GM21360 (cell line): ENCODE results near the gene MTHFD2L.
A peak's percentile ranks its signal among the peaks of the same experiment; 100 is the strongest.
"Not testable (repeated sequence)": the region's sequence is repeated elsewhere in the genome, so short reads cannot be mapped to it uniquely, and the experiment has no call there.

Source experiments
- ATAC-seq: cut with Tn5 transposase; IDR thresholded peaks from one replicate; pipeline ENCODE4 v1.9.1; 2021; ENCODE audit warnings: mild to moderate bottlenecking, moderate library complexity; ENCODE audit not compliant: unreplicated experiment

Gene MTHFD2L

DNA sequence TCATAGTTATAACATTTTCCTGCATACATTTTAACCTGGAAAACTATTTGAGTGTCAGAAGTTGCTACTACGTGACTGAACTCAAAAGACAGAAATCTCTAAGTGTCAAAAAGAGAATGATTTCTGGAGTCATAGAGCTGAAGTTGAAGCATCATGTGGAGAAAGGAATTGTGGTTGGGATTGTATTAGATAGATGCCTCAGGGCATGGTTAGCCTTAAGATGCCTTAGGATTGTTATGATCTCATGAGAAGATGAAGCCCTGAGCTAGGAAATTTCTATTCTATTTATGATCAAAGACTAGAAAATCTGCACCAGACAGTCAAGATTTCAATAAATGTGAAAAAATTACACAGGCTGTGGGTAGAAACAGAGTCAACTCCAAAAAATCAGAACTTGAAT is 170.6 kb downstream of the MTHFD2L start:
- no peak for ATAC-seq

DNA sequence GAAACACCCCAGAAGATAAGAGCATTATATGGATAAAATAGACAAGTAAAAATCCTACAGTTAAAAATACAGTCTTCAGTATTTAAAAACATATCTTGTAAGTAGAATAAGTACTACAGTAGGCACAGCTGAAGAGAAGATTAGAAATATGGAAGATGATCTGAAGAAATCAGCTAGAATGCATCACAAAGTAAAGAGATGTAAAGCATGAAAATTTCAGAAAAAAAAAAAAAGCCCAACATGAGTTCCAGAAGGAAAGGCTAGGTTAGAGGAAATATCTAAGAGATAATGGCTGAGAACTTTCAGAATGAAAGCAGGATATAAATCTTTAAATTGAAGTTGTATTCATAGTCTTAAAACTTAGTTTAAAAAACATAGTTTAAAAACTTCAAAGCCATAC is 171.4 kb downstream of the MTHFD2L start:
- ATAC-seq = no peak

DNA sequence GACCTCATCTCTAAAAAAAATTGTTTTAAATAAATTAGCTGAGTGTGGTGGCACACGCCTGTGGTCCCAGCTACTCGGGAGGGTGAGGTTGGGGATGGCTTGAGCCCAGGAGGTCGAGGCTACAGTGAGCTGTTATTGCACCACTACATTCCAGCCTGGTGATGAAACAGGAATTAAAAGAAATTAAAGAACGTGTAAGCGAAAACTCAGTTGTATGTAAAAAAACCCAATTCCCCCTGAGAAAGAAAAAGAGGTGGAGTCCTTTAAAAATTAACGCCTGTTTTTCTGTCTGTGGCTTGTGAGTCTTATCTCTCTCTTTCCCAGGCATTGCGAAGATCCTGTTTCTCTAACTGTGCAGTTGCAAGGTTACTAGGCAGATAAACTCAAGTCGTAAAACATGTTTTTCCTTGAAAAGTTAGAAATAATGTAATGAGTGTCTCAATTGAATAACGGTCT is 172.4 kb downstream of the MTHFD2L start:
- no peak for ATAC-seq

DNA sequence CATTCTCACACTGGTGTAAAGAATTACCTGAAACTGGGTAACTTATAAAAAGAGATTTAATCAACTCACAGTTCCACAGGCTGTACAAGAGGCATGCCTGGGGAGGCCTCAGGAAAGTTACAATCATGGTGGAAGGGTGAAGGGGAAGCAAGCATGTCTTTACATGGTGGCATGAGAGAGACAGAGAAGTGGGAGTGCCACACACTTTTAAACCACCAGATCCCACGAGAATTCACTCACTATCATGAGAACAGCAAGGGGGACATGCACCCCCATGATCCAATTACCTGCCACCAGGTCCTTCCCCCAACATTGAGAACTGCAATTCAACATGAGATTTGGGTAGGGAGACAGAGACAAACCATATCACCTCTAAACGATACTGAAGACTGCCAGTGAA is 173.3 kb downstream of the MTHFD2L start:
- ATAC-seq = no peak

DNA sequence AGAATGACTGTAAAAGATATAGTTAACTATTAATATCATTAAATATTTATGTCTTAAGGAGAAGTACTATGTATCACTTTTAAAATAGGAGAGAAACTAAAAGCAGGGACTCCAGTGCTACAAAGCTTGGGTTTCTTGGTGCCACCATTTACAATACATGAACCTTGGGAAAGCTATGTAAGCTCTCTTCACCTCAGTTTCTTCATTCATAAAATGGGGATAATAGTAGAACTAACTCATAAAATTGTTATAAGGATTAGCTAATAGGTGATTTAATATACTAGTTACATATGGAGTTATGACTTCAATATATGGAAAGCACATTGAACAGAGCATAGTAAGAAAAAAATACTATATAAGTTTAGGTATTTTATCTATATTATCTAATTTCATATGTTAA is 174.0 kb downstream of the MTHFD2L start:
- ATAC-seq = no peak

DNA sequence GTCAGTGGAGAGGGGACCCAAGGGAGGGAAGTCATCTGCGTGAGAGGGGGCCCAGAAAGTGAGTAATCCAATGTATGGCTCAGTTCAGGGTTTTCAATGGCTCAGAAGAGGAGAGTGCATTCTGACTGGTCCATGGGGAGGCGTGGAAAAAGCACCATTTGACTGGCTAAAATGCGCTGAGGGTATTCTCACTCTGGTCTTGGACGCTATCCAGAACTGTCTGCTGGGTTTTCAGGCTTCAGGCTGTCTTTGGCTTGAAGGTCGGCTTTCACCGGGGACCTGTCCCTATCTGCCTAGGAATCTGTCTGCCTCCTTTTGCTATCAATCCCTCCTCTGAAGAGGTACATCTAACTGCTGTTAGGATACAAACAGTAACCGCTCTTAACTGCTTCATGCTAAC is 176.7 kb downstream of the MTHFD2L start:
- ATAC-seq = no peak

DNA sequence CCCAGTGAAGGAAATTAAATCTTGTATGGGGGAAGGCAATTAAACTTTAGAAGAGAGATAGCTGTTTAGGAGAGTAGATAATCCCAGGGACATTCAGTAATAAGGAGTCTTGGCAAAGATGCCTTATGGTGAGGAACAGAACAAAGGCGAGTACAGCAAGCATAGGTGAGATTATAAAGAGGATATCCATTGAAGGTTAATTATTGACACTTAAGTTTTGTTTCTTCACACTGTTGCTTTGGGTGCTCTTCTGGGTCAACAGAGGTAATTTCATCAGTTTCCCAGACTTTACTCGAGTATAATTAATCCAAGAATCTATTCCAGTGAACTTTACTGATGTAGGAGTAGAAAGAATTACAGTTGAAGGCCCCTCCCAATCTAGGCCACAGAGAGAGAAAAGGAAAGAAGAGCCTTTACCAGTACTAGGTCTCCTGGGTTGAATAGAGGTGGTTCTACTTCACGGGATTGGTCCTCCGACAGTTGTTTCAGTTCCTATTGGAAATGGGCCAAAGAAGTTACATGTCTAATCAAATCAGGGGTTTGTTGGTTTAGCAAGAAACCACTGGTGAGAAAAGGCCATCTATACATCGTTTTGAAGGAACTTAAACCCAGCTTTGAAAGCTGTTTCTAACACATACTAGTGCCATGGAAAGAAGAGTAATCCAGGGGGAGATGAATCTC is 177.6 kb downstream of the MTHFD2L start:
- peak; percentile 78 for ATAC-seq

DNA sequence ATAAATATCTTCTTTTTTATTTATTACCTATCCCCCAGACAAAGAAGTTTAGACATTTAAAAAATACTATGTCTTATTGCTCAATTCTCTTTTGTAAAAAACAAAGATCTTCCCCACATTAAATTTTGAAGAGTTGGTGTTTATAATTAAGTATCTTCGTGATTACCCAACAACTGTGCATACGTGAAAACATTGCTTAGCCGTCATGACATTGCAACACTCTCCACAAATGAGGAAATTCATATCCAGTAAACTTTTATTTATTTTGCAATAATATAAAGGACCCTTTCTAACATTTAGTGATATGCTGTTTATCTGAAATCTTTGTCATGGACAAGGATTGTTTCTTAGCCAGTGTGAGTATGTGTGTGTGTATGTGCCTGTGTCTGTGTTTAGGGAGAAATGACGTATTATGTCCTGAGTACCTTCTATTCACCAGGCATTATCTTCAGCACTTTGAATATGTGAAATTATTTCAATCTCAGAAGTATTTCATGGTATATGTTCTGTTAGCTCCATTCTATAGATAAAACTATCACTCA is 180.9 kb downstream of the MTHFD2L start:
- no peak for ATAC-seq

DNA sequence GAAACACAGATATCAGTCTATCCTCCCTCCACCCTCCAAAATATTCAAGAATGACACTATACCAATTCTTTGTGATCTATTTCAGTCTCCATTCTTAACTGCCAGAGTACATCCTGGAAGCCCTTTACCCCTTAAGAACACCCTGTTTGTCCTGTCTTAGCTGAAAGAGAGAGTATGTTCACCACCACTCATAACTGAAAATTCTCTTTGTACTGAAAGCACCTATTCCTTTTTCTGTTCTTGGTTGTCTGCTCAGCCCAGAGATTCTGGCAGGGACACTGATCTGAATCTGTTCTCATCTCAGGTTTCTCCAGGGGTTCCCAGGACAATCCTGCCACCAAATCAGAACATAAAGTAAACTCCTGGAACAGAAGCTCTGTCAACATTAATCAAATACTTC is 181.6 kb downstream of the MTHFD2L start:
- no peak for ATAC-seq

DNA sequence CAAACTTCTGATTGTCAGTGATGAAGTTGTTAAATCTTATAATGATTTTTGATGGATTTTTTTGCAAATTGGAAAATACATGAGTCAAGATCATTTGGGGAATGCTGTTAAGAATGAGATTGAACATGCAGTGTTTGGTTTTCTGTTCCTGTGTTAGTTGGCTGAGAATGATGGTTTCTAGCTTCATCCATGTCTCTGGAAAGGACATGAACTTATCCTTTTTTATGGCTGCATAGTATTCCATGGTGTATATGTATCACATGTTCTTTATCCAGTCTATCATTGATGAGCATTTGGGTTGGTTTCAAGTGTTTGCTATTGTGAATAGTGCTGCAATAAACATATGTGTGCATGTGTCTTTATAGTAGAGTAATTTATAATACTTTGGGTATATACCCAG is 182.5 kb downstream of the MTHFD2L start:
- not testable (repeated sequence) for ATAC-seq

DNA sequence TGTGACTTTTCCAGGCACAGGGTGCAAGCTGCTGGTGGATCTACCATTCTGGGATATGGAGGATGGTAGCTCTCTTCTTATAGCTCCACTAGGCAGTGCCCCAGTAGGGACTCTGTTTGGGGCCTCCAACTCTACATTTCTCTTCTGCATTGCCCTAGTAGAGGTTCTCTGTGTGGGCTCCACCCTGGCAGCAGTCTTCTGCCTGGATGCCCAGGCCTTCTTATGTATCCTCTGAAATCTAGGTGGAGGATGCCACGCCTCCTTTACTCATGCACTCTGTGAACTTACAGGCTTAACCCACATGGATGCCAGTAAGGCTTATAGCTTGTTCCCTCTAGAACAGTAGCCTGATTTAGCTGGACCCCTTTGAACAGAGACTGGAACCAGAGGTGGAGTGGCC is 186.1 kb downstream of the MTHFD2L start:
- ATAC-seq = no peak
